ENCODE results near the gene STAG1.

GRCh38 chr3:136716629-136717028 is 35.5 kb downstream of the STAG1 start:
- TF ChIP-seq CTCF (CRISPR knock-in tag; IDR thresholded peaks at IDR 0.05): no peak
- TF ChIP-seq ZNF879 (CRISPR knock-in tag; IDR thresholded peaks at IDR 0.05): no peak
- no peak for TF ChIP-seq XBP1 (CRISPR knock-in tag; IDR thresholded peaks at IDR 0.05)
- TF ChIP-seq MYC (CRISPR knock-in tag; IDR thresholded peaks at IDR 0.05; ENCODE audit: borderline replicate concordance): no peak
- TF ChIP-seq REST (IDR thresholded peaks at IDR 0.05; ENCODE audit: borderline replicate concordance in 1 of 2, low read depth in 1 of 2, low read length in 2 of 2): no peak

Data from HepG2 (cell line).